ENCODE measurements around the gene NADSYN1.

NADSYN1 gene

DNA sequence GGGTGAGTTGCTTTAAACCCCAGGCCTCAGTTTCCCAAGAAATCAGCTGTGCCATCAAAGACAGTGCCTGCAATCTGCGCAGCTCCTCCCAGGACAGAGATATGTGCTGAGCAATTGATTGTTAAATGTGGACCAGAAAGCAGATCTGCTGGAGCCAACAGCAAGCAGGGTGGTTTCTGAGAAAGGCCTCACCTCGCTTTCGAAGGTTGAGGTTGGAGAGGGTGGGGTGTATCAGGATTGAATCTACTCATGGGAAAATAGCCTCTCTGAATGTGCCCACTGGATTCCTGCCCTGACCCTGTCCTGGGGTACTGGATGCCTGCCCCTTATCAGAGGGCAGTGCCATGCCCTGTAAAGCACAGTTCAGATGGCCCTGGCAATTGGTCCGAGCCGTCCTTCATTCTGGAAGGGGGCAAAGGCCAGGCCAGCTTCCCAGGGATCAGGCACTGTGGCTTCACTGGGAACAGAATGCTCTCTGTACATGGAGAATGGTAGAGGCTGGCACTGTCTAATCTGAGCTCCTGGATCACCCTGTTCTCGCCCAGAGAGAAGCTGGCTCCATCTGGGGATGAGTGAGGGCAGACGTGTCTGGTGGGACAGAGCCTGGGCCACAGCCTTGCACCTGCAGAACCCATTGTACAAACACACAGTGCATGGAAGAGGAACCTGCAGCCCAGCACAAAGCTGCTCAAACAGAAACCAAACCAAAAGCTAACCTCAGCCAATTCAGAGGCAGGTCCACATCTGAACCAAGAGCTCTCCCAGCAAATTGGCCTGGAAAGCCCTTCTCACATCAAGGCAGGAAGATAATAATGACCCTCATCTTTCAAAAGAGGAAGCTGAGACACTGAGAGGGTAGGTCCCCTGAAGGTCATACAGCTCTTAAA lies 20.0 kb upstream of the NADSYN1 start:
- no peak overlapping the region for H3K4me3 ChIP-seq (ENCODE audit: low read depth, low read length)
- TF ChIP-seq, protein P1, sequence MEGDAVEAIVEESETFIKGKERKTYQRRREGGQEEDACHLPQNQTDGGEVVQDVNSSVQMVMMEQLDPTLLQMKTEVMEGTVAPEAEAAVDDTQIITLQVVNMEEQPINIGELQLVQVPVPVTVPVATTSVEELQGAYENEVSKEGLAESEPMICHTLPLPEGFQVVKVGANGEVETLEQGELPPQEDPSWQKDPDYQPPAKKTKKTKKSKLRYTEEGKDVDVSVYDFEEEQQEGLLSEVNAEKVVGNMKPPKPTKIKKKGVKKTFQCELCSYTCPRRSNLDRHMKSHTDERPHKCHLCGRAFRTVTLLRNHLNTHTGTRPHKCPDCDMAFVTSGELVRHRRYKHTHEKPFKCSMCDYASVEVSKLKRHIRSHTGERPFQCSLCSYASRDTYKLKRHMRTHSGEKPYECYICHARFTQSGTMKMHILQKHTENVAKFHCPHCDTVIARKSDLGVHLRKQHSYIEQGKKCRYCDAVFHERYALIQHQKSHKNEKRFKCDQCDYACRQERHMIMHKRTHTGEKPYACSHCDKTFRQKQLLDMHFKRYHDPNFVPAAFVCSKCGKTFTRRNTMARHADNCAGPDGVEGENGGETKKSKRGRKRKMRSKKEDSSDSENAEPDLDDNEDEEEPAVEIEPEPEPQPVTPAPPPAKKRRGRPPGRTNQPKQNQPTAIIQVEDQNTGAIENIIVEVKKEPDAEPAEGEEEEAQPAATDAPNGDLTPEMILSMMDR (IDR thresholded peaks at IDR 0.05; ENCODE audit: insufficient read depth, low read depth, low read length, missing control alignments): no peak
- no peak for DNase-seq (ENCODE audit: low read depth)

GRCh38 chr11:71433648-71434450 lies 19.2 kb upstream of the NADSYN1 start:
- DNase-seq (ENCODE audit: low read depth): no peak
- no peak overlapping the region for H3K4me3 ChIP-seq (ENCODE audit: low read depth, low read length)
- TF ChIP-seq, protein P1 (IDR thresholded peaks at IDR 0.05; ENCODE audit: insufficient read depth, low read depth, low read length, missing control alignments): no peak

DNA sequence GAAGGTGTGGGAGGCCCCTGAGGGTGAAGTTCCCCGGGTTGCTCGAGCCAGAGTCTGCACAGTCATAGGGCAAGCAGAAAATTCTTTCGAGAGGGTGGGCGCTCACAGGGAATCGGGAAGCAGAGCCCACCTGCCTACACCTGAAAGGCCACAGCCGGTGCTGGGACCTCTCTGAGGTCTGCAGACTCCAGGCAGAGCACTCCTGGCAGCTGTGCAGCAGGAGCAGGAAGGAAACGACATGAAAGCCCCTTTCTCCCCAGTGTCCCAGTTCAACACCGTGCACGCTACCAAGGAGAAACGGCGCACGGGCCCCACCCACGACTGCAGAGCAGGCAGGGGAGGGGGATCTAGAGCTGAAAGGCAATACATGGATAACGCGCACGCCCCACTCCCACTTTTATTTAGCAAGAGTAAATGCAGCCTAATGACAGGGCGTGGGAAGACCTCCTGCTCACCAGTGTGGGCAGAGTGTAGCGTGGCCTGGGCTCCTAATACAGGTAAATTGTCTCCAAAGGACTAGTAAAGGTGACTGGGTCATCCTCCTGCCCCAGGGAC lies 18.4 kb upstream of the NADSYN1 start:
- no peak overlapping the region for H3K4me3 ChIP-seq (ENCODE audit: low read depth, low read length)
- DNase-seq (ENCODE audit: low read depth): no peak
- TF ChIP-seq, protein P1 (IDR thresholded peaks at IDR 0.05; ENCODE audit: insufficient read depth, low read depth, low read length, missing control alignments): no peak

GRCh38 chr11:71435278-71435951 lies 17.6 kb upstream of the NADSYN1 start:
- TF ChIP-seq, protein P1 (IDR thresholded peaks at IDR 0.05; ENCODE audit: insufficient read depth, low read depth, low read length, missing control alignments): no peak
- no peak overlapping the region for H3K4me3 ChIP-seq (ENCODE audit: low read depth, low read length)
- DNase-seq (ENCODE audit: low read depth): no peak

DNA sequence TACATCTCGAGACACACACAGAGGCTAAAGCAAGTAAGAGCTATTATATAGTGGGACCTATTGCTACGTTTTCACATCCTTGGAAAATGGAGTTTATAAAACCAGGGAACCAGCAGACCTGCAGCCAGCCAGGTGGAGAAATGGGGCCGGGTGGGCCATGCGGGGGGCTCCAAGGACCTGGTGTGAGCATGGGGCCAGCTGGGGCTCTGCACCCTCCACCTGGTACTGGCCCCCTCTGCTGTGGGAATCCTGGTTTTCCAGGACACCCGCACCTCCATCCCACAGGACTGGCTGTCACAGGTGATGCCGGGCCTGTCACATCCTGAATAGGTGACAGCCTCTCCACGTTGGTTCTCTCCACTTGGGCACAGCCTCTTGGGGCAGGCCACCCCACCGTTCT lies 16.1 kb upstream of the NADSYN1 start:
- no peak overlapping the region for H3K4me3 ChIP-seq (ENCODE audit: low read depth, low read length)
- TF ChIP-seq, protein P1 (IDR thresholded peaks at IDR 0.05; ENCODE audit: insufficient read depth, low read depth, low read length, missing control alignments): no peak
- DNase-seq (ENCODE audit: low read depth): no peak

DNA sequence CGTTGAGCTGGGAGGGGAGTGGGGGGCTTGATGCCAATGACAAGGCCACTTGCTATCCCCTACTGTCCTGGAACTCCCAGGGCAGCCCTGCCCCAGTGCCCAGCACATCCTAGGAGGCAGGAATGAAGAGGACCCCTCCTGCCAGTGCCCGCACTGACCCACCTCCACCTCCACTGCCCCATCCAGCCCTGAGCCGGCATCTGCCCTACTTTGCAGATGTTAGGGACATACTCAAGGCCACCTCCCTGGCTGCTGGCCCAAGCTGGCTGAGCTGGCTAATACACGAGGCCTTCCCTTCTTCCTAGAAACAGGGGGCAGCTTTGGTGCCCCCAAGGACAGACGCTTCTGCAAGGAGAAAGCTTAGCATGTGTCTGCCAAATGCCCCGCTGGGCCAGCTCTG lies 15.6 kb upstream of the NADSYN1 start:
- TF ChIP-seq, protein P1 (IDR thresholded peaks at IDR 0.05; ENCODE audit: insufficient read depth, low read depth, low read length, missing control alignments): no peak

More for the DNA sequence above, 15.6 kb upstream of the NADSYN1 start:
- no peak for DNase-seq (ENCODE audit: low read depth)
- no peak overlapping the region for H3K4me3 ChIP-seq (ENCODE audit: low read depth, low read length)
